ENCODE data around the gene GPS2.

Gene GPS2

DNA sequence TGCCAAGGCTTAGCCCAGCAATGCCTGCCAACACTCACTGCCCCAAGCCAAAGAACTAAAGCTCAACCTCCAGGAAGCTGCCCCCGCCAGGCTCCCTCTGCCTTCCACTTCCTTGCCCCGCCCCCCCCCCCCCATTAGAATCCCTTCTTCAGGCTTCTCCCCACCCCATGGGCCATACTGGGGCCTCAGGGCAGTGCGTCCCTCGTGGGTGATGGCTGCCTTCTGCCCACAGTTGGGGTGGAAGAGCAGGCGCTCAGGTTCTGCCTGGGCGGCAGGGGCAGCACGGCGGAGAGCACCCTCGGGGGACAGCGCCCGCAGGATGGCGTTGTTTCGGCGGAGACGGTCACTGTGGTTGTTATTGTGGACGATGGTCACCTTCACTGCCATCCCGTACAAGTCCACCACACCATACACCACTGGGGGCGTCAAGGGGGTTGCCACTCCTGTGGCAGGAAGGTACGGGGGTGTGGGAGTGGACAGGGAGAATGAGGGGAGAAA, 9.9 kb upstream of the GPS2 start:
- no peak for TF ChIP-seq CTCF (IDR thresholded peaks at IDR 0.05; ENCODE audit: unreplicated experiment in 3 of 3)
- H3K4me3 Mint-ChIP-seq = no peak overlapping the region
- H3K36me3 Mint-ChIP-seq (ENCODE audit: low read depth) = peaks cover 27% of the 10 kb centered on the region

DNA sequence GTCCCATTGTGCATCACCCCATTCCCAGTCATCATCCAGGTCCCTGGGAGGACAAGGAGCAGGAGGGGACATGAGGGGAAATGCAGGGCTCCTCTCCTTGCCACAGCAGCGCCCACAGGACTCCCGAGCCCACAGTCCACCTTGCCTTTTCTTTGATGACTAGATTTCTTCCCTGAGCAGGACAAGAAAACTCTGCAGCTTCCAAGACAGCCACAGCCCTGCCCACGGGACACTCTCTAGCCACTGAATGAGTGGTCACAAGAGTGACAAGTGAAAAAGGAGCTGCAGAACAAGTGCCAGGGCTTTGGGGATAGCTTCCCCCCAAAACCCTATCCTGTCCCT, 9.2 kb upstream of the GPS2 start:
- Mint-ChIP-seq H3K27me3 (ENCODE audit: low read depth) (no peaks in the 10 kb centered on the region), H3K36me3 (ENCODE audit: low read depth) (peaks cover 27% of the 10 kb centered on the region), H3K27ac (no peak overlapping the region), H3K4me3 (no peak overlapping the region), H3K9me3 (no peaks in the 10 kb centered on the region), H3K4me1 (peaks cover 15% of the 10 kb centered on the region)
- TF ChIP-seq CTCF (IDR thresholded peaks at IDR 0.05; ENCODE audit: unreplicated experiment in 3 of 3) = peak in 1 of 3 experiments; percentile 10

More for the DNA sequence above, 9.9 kb upstream of the GPS2 start:
- Mint-ChIP-seq H3K27ac (no peak overlapping the region), H3K4me1 (peaks cover 21% of the 10 kb centered on the region), H3K9me3 (no peaks in the 10 kb centered on the region), H3K27me3 (ENCODE audit: low read depth) (no peaks in the 10 kb centered on the region)

- Mint-ChIP-seq H3K9me3 (no peaks in the 10 kb centered on the region), H3K27ac (no peak overlapping the region), H3K27me3 (ENCODE audit: low read depth) (no peaks in the 10 kb centered on the region), H3K36me3 (ENCODE audit: low read depth) (peaks cover 28% of the 10 kb centered on the region), H3K4me1 (peaks cover 14% of the 10 kb centered on the region), H3K4me3 (no peak overlapping the region)
- peak; percentile 61 to 77 (median 75) for TF ChIP-seq CTCF (IDR thresholded peaks at IDR 0.05; ENCODE audit: unreplicated experiment in 3 of 3)
Observed at GRCh38 chr17:7323731-7324437, 8.7 kb upstream of the GPS2 start.

DNA sequence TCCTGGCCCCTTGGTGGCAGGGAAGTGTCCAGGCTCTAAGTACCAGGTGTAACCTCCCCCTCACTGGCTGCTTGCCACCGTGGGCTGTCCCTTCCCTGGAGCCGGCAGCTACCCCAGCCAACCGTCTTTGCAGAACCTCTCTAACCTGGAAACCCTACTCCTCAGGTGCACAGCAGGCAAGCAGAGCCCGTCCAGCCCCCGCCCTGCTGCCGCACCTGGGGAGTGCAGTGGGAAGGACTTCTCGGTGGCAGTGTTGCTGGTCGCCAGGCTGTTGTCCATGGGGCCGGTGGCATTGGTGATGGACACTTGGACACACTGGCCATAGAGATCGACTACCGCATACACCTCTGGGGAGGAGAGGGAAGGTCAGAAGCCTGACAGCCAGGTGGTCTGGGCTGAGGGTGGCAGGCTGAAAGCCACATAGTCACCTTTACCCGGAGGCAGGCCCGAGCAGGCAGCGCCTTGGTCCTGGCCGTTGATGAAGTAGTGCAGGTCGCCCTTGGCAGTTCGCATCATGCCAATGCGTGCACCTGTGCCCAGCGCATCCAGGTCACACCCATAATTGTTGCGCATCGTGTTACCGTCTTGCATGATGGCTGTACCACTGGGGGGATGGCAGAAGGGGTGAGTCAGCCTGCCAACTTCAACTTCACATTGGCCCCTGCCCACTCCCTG, 7.5 kb upstream of the GPS2 start:
- Mint-ChIP-seq H3K27ac (no peak overlapping the region), H3K9me3 (no peaks in the 10 kb centered on the region), H3K36me3 (ENCODE audit: low read depth) (peaks cover 34% of the 10 kb centered on the region), H3K27me3 (ENCODE audit: low read depth) (no peaks in the 10 kb centered on the region), H3K4me1 (peaks cover 2% of the 10 kb centered on the region), H3K4me3 (no peak overlapping the region)
- TF ChIP-seq CTCF (IDR thresholded peaks at IDR 0.05; ENCODE audit: unreplicated experiment in 3 of 3) = no peak

DNA sequence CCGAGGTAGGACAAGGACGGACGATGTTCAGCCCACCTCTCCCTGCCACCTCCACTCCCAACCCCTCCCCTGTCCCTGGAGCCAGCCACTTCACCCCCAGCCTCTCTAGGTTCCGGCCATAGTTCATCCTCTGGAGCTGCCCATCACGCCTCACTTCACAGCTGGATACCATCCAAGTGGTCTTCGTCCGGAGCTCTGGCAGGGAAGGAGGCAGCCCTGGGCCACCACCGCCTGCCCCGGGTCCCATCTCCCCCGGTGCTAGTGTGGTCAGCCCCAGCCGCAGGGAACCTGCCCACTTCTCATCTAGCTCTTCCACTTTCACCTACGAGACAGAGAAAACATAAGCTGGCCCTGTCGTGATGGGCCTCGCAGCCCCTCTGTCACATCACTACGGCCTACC, 6.3 kb upstream of the GPS2 start:
- no peaks in the 10 kb centered on the region for H3K9me3 Mint-ChIP-seq
- H3K27ac Mint-ChIP-seq = no peak overlapping the region
- H3K4me3 Mint-ChIP-seq = peak overlapping the region in 1 of 3 experiments; percentile 10
- H3K36me3 Mint-ChIP-seq (ENCODE audit: low read depth) = peaks cover 40% of the 10 kb centered on the region
- H3K27me3 Mint-ChIP-seq (ENCODE audit: low read depth) = no peaks in the 10 kb centered on the region
- H3K4me1 Mint-ChIP-seq = peaks cover 2% of the 10 kb centered on the region
- no peak for TF ChIP-seq CTCF (IDR thresholded peaks at IDR 0.05; ENCODE audit: unreplicated experiment in 3 of 3)

Data from nephron (organoid).